Stimulated activated CD4-positive, alpha-beta T cell treated with anti-CD3 and anti-CD28 coated beads, Interleukin-4, amount 100 ng/mL, for 48 hours (primary cell): ENCODE measurements around the gene ACP7.
"Not testable (repeated sequence)": the region's sequence is repeated elsewhere in the genome, so short reads cannot be mapped to it uniquely, and the experiment has no call there.

ENCODE experiments used
- DNase-seq, 2 donors: peaks; one replicate each; pipeline ENCODE4 v3.0.0-alpha.2; 2020; ENCODE audit warnings: low read depth in 2 of 2

Gene ACP7

GRCh38 chr19:39106194-39106593 is 22.0 kb downstream of the ACP7 start:
- DNase-seq, result no peak

GRCh38 chr19:39109641-39110040 is 25.5 kb downstream of the ACP7 start:
- no peak for DNase-seq

- peak; percentile 55 to 73 for DNase-seq
Observed at GRCh38 chr19:39110263-39110967, 26.2 kb downstream of the ACP7 start.

GRCh38 chr19:39111593-39112199 is 27.5 kb downstream of the ACP7 start:
- DNase-seq, result no peak

GRCh38 chr19:39112338-39112890 is 28.2 kb downstream of the ACP7 start:
- DNase-seq, result no peak

- no peak for DNase-seq
Observed at GRCh38 chr19:39113199-39113598, 29.0 kb downstream of the ACP7 start.

GRCh38 chr19:39115105-39115847 is 31.1 kb downstream of the ACP7 start:
- DNase-seq, result no peak

- not testable (repeated sequence) for DNase-seq
Observed at GRCh38 chr19:39117023-39117422, 32.9 kb downstream of the ACP7 start.

GRCh38 chr19:39119830-39120229 is 35.7 kb downstream of the ACP7 start:
- DNase-seq, result no peak

- DNase-seq, result no peak
Observed at GRCh38 chr19:39122934-39123731, 39.0 kb downstream of the ACP7 start.

- DNase-seq, result no peak
Observed at GRCh38 chr19:39124136-39124764, 40.1 kb downstream of the ACP7 start.

GRCh38 chr19:39125199-39125553 is 41.0 kb downstream of the ACP7 start:
- DNase-seq, result no peak

GRCh38 chr19:39125554-39126311 is 41.6 kb downstream of the ACP7 start, which contains the start of gene PAK4:
Gene PAK4, plus strand, starts transcription at chr19:39125786. Its CDS starts 43,768 bp downstream, at chr19:39169554.
- DNase-seq, result peak; percentile 98 to 99

GRCh38 chr19:39126312-39127187 is 42.4 kb downstream of the ACP7 start:
- no peak for DNase-seq

- DNase-seq, result no peak
Observed at GRCh38 chr19:39127812-39128515, 43.8 kb downstream of the ACP7 start.

- no peak for DNase-seq
Observed at GRCh38 chr19:39128516-39129079, 44.4 kb downstream of the ACP7 start.

- DNase-seq, result no peak
Observed at GRCh38 chr19:39129116-39129515, 44.9 kb downstream of the ACP7 start.
